Esophagus squamous epithelium (tissue), 4 donors: ENCODE data around the gene LOXL1.

ENCODE experiments used
- CTCF ChIP-seq, 6 experiments: fragments of 450-650 bp in 4 of 6; fragments of 200-600 bp in 2 of 6; sonication (generic) in 2 of 6; IDR thresholded peaks; one replicate each; pipeline ENCODE4 v1.5.1; 2016 to 2019; ENCODE audit warnings: antibody characterized with exemption in 6 of 6, mild to moderate bottlenecking in 4 of 6, moderate library complexity in 4 of 6
- POLR2A ChIP-seq, 4 donors: fragments of 450-650 bp; IDR thresholded peaks; one replicate each; pipeline ENCODE4 v1.6.1; 2017; ENCODE audit warnings: antibody characterized with exemption in 4 of 4, mild to moderate bottlenecking in 4 of 4, moderate library complexity in 3 of 4

DNA sequence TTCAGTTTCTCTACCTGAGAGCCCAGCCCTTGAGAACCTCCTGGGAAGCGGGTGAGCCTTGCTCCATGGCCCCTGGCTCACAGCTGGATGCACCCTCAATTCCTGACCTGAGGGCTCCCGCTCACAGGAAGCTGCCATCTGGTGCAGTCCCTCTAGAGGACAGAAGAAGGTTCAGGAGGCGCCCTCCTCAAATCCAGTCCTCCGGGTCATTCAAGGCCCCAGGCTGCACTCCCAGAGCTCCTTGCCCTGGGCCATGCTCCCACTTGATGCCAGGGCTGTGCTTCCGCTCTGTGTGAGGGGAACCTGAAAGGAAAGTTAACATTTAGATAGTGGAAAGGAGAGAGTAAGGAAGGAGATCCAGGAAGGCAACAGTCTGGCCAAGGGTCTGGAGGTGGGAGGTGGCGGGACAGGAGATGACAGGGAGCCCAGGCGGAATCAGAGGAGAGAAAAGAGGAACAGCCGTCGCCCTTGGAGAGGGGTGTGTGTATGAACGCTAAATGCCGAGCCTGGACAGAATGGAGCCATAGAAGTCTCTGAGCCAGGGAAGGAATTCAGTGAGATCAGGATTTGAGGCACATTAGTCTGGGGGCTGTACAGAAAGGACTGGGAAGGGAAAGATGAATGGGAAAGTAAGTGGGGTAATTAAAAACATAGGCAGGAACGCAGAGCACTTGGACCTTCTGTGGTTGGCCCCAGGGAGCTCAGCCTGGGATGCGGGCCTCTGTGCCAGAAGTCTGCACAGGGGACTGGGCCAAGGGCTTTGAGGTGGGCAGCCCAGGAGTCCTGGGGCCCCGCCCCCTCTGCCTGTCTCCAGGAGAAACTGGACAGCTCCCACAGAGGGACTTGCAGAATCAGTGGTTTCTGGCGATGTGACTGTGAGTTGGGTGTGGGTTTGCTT is 26.8 kb upstream of the LOXL1 start:
- TF ChIP-seq CTCF (IDR thresholded peaks at IDR 0.05) (no peak), POLR2A (IDR thresholded peaks at IDR 0.05) (no peak)
